Stomach (tissue), 4 donors: ENCODE data around the gene NFIL3.

Experiments
- POLR2A ChIP-seq, 4 donors: fragments of 450-650 bp; IDR thresholded peaks; one replicate each; pipeline ENCODE4 v1.6.1; 2016; ENCODE audit warnings: antibody characterized with exemption in 4 of 4, control low read depth in 2 of 4, mild to moderate bottlenecking in 1 of 4, moderate library complexity in 1 of 4
- TF ChIP-seq, protein P1 (sequence below), 7 experiments: fragments of 450-650 bp in 4 of 7; fragments of 200-600 bp in 3 of 7; sonication (generic) in 3 of 7; IDR thresholded peaks; one replicate each; pipeline ENCODE4 v1.5.1; 2016 to 2019; ENCODE audit warnings: antibody characterized with exemption in 7 of 7, control low read depth in 2 of 7, mild to moderate bottlenecking in 1 of 7

GRCh38 chr9:91392435-91392834 is 31.2 kb downstream of the NFIL3 start:
- no peak for TF ChIP-seq POLR2A (IDR thresholded peaks at IDR 0.05)
- TF ChIP-seq, protein P1, sequence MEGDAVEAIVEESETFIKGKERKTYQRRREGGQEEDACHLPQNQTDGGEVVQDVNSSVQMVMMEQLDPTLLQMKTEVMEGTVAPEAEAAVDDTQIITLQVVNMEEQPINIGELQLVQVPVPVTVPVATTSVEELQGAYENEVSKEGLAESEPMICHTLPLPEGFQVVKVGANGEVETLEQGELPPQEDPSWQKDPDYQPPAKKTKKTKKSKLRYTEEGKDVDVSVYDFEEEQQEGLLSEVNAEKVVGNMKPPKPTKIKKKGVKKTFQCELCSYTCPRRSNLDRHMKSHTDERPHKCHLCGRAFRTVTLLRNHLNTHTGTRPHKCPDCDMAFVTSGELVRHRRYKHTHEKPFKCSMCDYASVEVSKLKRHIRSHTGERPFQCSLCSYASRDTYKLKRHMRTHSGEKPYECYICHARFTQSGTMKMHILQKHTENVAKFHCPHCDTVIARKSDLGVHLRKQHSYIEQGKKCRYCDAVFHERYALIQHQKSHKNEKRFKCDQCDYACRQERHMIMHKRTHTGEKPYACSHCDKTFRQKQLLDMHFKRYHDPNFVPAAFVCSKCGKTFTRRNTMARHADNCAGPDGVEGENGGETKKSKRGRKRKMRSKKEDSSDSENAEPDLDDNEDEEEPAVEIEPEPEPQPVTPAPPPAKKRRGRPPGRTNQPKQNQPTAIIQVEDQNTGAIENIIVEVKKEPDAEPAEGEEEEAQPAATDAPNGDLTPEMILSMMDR (IDR thresholded peaks at IDR 0.05) = no peak
